K562 (cell line): ENCODE results near the gene TUBA8. TPM values are rescaled to one million over a fixed set of nuclear protein-coding genes. Genes with fewer than 3 reads are reported as not detected.

ENCODE experiments used
- ATAC-seq: fragments of 200-7000 bp; cut with Tn5 transposase; 3 replicates; pipeline ENCODE4 v1.9.1; 2020; ENCODE audit warnings: moderate library complexity
- BruUV-seq: library from RNA; stranded (reverse); fragments of 400-500 nt; replicated peaks from 2 replicates; lab custom pipeline; 2021; lab: Mats Ljungman, UMichigan
- CTCF ChIA-PET: fragments of 300-600 bp; formaldehyde crosslinking; extraction: SDS; loops from one replicate; lab custom pipeline; 2021; ENCODE audit warnings: low intra/inter-chr PET ratio; lab: Yijun Ruan, JAX
- POLR2A ChIA-PET: fragments of 300-600, 350-650 bp; sonication (Branson Sonifier 250); formaldehyde crosslinking; extraction: SDS; loops from one replicate; lab custom pipeline; 2021; ENCODE audit warnings: antibody characterized with exemption, inconsistent platforms; lab: Yijun Ruan, JAX
- DNase-seq, 4 experiments: peaks; one replicate each; pipeline versions ENCODE4 v3.0.0 to v3.0.0-alpha.2; 2011 to 2018; ENCODE audit warnings: low spot score in 3 of 4, mixed read lengths in 3 of 4; ENCODE audit errors: extremely low read depth in 1 of 4
- FAIRE-seq: peaks from 2 replicates; lab custom pipeline; 2011; peaks lifted over from hg19 to GRCh38; lab: Jason Lieb, UNC
- H2AFZ ChIP-seq: 2 replicates; pipeline ENCODE4 v1.6.0; 2011; ENCODE audit warnings: low read depth, low read length, control low read depth, inconsistent platforms
- H3K27ac ChIP-seq: fragments of 200-600 bp; 3 replicates; pipeline ENCODE4 v1.8.0; 2011; ENCODE audit warnings: low read depth, mild to moderate bottlenecking, control low read depth, inconsistent platforms, low read length, moderate library complexity, mixed read lengths; ENCODE audit errors: extremely low read depth
- H3K27me3 ChIP-seq, 2 experiments: fragments of 300-600 bp in 1 of 2; 2 replicates in 1 of 2; 3 replicates in 1 of 2; pipeline versions ENCODE4 v1.6.0 to v1.8.0; 2011; ENCODE audit warnings: inconsistent platforms in 2 of 2, low read length in 2 of 2, mild to moderate bottlenecking in 1 of 2, mixed read lengths in 1 of 2, moderate library complexity in 1 of 2; ENCODE audit not compliant: control insufficient read depth in 2 of 2, insufficient read depth in 2 of 2
- H3K36me3 ChIP-seq: fragments of 300-600 bp; 3 replicates; pipeline ENCODE4 v1.8.0; 2011; ENCODE audit warnings: mild to moderate bottlenecking, low read length, inconsistent platforms; ENCODE audit not compliant: control insufficient read depth, insufficient read depth
- H3K4me1 ChIP-seq, 2 experiments: fragments of 200-600 bp in 1 of 2; replicated peaks in 1 of 2; 2 replicates in 1 of 2; 3 replicates in 1 of 2; pipeline versions ENCODE4 v1.5.1 to v1.8.0; 2011; ENCODE audit warnings: inconsistent platforms in 2 of 2, low read length in 2 of 2, mild to moderate bottlenecking in 1 of 2, mixed read lengths in 1 of 2, moderate library complexity in 1 of 2; ENCODE audit not compliant: control insufficient read depth in 2 of 2, insufficient read depth in 2 of 2
- H3K4me2 ChIP-seq: 2 replicates; pipeline ENCODE4 v1.6.1; 2011; ENCODE audit warnings: low read length, control low read depth, inconsistent platforms, mixed read lengths; ENCODE audit not compliant: insufficient read depth
- H3K4me3 ChIP-seq: fragments of 200-600 bp; sonication (generic), shearing (Covaris generic); 2 replicates; pipeline ENCODE4 v1.5.1; 2016; ENCODE audit warnings: control low read depth, inconsistent platforms
- H3K79me2 ChIP-seq: fragments of 200-600 bp; 3 replicates; pipeline ENCODE4 v1.8.0; 2011; ENCODE audit warnings: low read length, inconsistent platforms; ENCODE audit not compliant: control insufficient read depth, insufficient read depth
- H3K9ac ChIP-seq, 2 experiments: 2 replicates each; pipeline versions ENCODE4 v1.6.0 to v1.6.1; 2011; ENCODE audit warnings: low read depth in 2 of 2, low read length in 2 of 2, control low read depth in 1 of 2, inconsistent platforms in 1 of 2, mild to moderate bottlenecking in 1 of 2, mixed read lengths in 1 of 2; ENCODE audit not compliant: insufficient read depth in 1 of 2
- H3K9me1 ChIP-seq: one replicate; pipeline ENCODE4 v1.6.0; 2011; ENCODE audit warnings: inconsistent platforms, mild to moderate bottlenecking, low read length, moderate library complexity; ENCODE audit not compliant: control insufficient read depth, insufficient read depth
- H3K9me3 ChIP-seq: replicated peaks from 2 replicates; pipeline ENCODE4 v1.5.1; 2011; ENCODE audit warnings: low read depth, low read length, inconsistent platforms; ENCODE audit not compliant: control insufficient read depth, insufficient read depth
- H4K20me1 ChIP-seq: replicated peaks from 2 replicates; pipeline ENCODE4 v1.6.1; 2011; ENCODE audit warnings: low read length, inconsistent platforms, mixed read lengths; ENCODE audit not compliant: control insufficient read depth, insufficient read depth
- FOXJ3 ChIP-seq: sonication (generic); formaldehyde crosslinking; IDR thresholded peaks from 2 replicates; pipeline ENCODE4 v1.4.0; 2020; ENCODE audit warnings: mild to moderate bottlenecking, missing genetic modification reagents
- KLF6 ChIP-seq: fragments of 250-450 bp; sonication (Bioruptor Pico); IDR thresholded peaks from 2 replicates; pipeline ENCODE4 v1.4.0; 2020; ENCODE audit warnings: mild to moderate bottlenecking, moderate library complexity, borderline replicate concordance
- NBN ChIP-seq: fragments of 450-650 bp; IDR thresholded peaks from 2 replicates; pipeline ENCODE4 v1.6.1; 2016; ENCODE audit warnings: low read depth, mild to moderate bottlenecking
- PCBP1 ChIP-seq: fragments of 200-400 bp; formaldehyde crosslinking; IDR thresholded peaks from 2 replicates; pipeline ENCODE4 v1.6.1; 2018; ENCODE audit warnings: mild to moderate bottlenecking, low read depth, low read length; ENCODE audit not compliant: poor library complexity, severe bottlenecking
- SMAD4 ChIP-seq: fragments of 250-450 bp; sonication (Bioruptor Pico); conservative IDR thresholded peaks from 2 replicates; pipeline ENCODE4 v1.8.0; 2021; ENCODE audit warnings: inconsistent platforms, mild to moderate bottlenecking, moderate library complexity
- STAG1 ChIP-seq: sonication (generic); formaldehyde crosslinking; IDR thresholded peaks from 2 replicates; pipeline ENCODE4 v1.5.0; 2020; ENCODE audit warnings: missing genetic modification reagents, borderline replicate concordance
- TAF1 ChIP-seq: IDR thresholded peaks from 2 replicates; pipeline ENCODE4 v1.6.1; 2011; ENCODE audit warnings: mild to moderate bottlenecking, low read length, moderate library complexity; ENCODE audit not compliant: insufficient read depth, control insufficient read depth, severe bottlenecking; ENCODE audit errors: extremely low read depth
- TBL1XR1 ChIP-seq, 2 experiments: IDR thresholded peaks; 2 replicates each; pipeline ENCODE4 v1.6.1; 2012; ENCODE audit warnings: improper control_type of control experiment in 2 of 2, low read length in 2 of 2, mild to moderate bottlenecking in 1 of 2
- TCF3 ChIP-seq: sonication (generic); formaldehyde crosslinking; IDR thresholded peaks from 2 replicates; pipeline ENCODE4 v1.4.0; 2020; ENCODE audit warnings: mild to moderate bottlenecking, missing genetic modification reagents
- WGBS: fragments of 100-300 bp; shearing (Covaris generic); methylation state at CpG from one replicate; pipeline ENCODE4 v1.1.6; 2016; ENCODE audit warnings: low coverage, mixed read lengths; ENCODE audit not compliant: insufficient coverage; ENCODE audit errors: missing lambda C conversion rate; 5-methylcytosine and 5-hydroxymethylcytosine counted together
- in situ Hi-C: fragments of 300-500 bp; cut with MboI; formaldehyde crosslinking; loops from 4 replicates; pipeline ENCODE4 v1.15.0; 2018; ENCODE audit warnings: inconsistent platforms, mixed read lengths
- intact Hi-C: fragments of 100-400 bp; cut with micrococcal nuclease; formaldehyde crosslinking; loops from 2 replicates; pipeline ENCODE4 v1.14.2; 2022
- polyA plus RNA-seq, 8 experiments: library from polyadenylated mRNA; depleted of rRNA in 4 of 8; stranded (reverse) in 5 of 8; unstranded in 3 of 8; fragments of >200 nt; fragmentation: Nextera tagmentation in 2 of 8; fragmentation: Illumina TruSeq in 1 of 8; extraction: Ambion mirVana in 2 of 8; extraction: Trizol in 1 of 8; gene quantifications; 2 replicates each; pipeline versions ENCODE4 v1.2.1 to v1.2.3, GENCODE V29; 2011 to 2014; ENCODE audit warnings: inconsistent platforms in 1 of 8, missing spikeins in 1 of 8
- total RNA-seq, 7 experiments: library from RNA; depleted of rRNA in 6 of 7; stranded (reverse); fragments of >200 nt in 6 of 7; fragmentation: Illumina TruSeq in 2 of 7; extraction: Trizol in 2 of 7; gene quantifications; 2 replicates each; pipeline versions ENCODE4 v1.2.1 to v1.2.3, GENCODE V29; 2011 to 2021; ENCODE audit warnings: low replicate concordance in 1 of 7
- TF ChIP-seq, protein P1 (sequence below): fragments of 250-450 bp; sonication (Bioruptor Pico); IDR thresholded peaks from 2 replicates; pipeline ENCODE4 v1.9.0; 2021; ENCODE audit warnings: mild to moderate bottlenecking
- TF ChIP-seq, protein P2 (sequence below): fragments of 450-650 bp; IDR thresholded peaks from 2 replicates; pipeline ENCODE4 v1.6.1; 2017; ENCODE audit warnings: antibody characterized with exemption, mild to moderate bottlenecking

Gene TUBA8
- total and polyA plus RNA-seq, 9 of the 15 experiments (the other 6 are each of a cell fraction or from before 2014, with no cell fraction given): 0.07 to 1.1 (median 0.65) TPM

- intact Hi-C loops: no loop called here
- no peaks in the 10 kb centered on the region for H3K9me1 ChIP-seq
- WGBS: 14% methylated on average over 8 of the region's 8 CpGs
- no peaks in the 10 kb centered on the region for H3K36me3 ChIP-seq
- no peak for TF ChIP-seq NBN
- no peak for TF ChIP-seq PCBP1
- no peak for TF ChIP-seq TBL1XR1 (IDR thresholded peaks at IDR 0.05; ENCODE audit: low read length in 2 of 2)
- TF ChIP-seq, protein P1, sequence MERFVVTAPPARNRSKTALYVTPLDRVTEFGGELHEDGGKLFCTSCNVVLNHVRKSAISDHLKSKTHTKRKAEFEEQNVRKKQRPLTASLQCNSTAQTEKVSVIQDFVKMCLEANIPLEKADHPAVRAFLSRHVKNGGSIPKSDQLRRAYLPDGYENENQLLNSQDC (CRISPR knock-in tag): no peak
- peaks cover 0 to 16% of the 10 kb centered on the region in 2 experiments; a peak in 2 of 5 replicates for H3K4me1 ChIP-seq
- H2AFZ ChIP-seq: no peak overlapping the region
- H3K9me3 ChIP-seq: no peaks in the 10 kb centered on the region
- DNase-seq (peak in 1 of 4 experiments; percentile 7), ATAC-seq (no peak), FAIRE-seq (no peak)
- peaks cover 7 to 39% of the 10 kb centered on the region in 2 experiments for H3K27me3 ChIP-seq
- CTCF ChIA-PET: no interaction called here
- H4K20me1 ChIP-seq: no peaks in the 10 kb centered on the region
- in situ Hi-C loops: loop anchor here (25.0 kb wide), 2 partner anchors 610 to 735 kb away; no protein-coding TSS in a partner anchor
- H3K9ac ChIP-seq: no peak overlapping the region
- H3K79me2 ChIP-seq: no peaks in the 10 kb centered on the region
- no peak overlapping the region for H3K4me2 ChIP-seq
- no peak overlapping the region for H3K4me3 ChIP-seq
- POLR2A ChIA-PET: interaction anchor here (0.6 to 1.1 kb wide), 3 partner anchors 12 to 28 kb away, joined by 3 to 4 read pairs (median 3); no protein-coding TSS in a partner anchor
- no TSS peak for BruUV-seq
- no peak overlapping the region for H3K27ac ChIP-seq
Observed at GRCh38 chr22:18152519-18152918, 41.9 kb downstream of the TUBA8 start.

- H2AFZ ChIP-seq: no peak overlapping the region
- no peak for FAIRE-seq
- no peak for DNase-seq
- ChIA-PET CTCF (no interaction called here), POLR2A (no interaction called here)
- intact Hi-C loops: no loop called here
- no peaks in the 10 kb centered on the region for H4K20me1 ChIP-seq
- peaks cover 0 to 10% of the 10 kb centered on the region in 2 experiments; a peak in 2 of 5 replicates for H3K4me1 ChIP-seq
- H3K79me2 ChIP-seq: no peaks in the 10 kb centered on the region
- no peak overlapping the region for H3K4me3 ChIP-seq
- TF ChIP-seq TCF3 (CRISPR knock-in tag) (no peak), STAG1 (CRISPR knock-in tag) (no peak), TAF1 (no peak), SMAD4 (CRISPR knock-in tag) (no peak), KLF6 (CRISPR knock-in tag) (no peak), FOXJ3 (CRISPR knock-in tag) (no peak)
- TF ChIP-seq, protein P2, sequence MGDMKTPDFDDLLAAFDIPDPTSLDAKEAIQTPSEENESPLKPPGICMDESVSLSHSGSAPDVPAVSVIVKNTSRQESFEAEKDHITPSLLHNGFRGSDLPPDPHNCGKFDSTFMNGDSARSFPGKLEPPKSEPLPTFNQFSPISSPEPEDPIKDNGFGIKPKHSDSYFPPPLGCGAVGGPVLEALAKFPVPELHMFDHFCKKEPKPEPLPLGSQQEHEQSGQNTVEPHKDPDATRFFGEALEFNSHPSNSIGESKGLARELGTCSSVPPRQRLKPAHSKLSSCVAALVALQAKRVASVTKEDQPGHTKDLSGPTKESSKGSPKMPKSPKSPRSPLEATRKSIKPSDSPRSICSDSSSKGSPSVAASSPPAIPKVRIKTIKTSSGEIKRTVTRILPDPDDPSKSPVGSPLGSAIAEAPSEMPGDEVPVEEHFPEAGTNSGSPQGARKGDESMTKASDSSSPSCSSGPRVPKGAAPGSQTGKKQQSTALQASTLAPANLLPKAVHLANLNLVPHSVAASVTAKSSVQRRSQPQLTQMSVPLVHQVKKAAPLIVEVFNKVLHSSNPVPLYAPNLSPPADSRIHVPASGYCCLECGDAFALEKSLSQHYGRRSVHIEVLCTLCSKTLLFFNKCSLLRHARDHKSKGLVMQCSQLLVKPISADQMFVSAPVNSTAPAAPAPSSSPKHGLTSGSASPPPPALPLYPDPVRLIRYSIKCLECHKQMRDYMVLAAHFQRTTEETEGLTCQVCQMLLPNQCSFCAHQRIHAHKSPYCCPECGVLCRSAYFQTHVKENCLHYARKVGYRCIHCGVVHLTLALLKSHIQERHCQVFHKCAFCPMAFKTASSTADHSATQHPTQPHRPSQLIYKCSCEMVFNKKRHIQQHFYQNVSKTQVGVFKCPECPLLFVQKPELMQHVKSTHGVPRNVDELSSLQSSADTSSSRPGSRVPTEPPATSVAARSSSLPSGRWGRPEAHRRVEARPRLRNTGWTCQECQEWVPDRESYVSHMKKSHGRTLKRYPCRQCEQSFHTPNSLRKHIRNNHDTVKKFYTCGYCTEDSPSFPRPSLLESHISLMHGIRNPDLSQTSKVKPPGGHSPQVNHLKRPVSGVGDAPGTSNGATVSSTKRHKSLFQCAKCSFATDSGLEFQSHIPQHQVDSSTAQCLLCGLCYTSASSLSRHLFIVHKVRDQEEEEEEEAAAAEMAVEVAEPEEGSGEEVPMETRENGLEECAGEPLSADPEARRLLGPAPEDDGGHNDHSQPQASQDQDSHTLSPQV: no peak
- WGBS: 6% methylated on average over 8 of the region's 8 CpGs
- peaks cover 13 to 30% of the 10 kb centered on the region in 2 experiments; a peak in 3 of 5 replicates for H3K27me3 ChIP-seq
- BruUV-seq: no TSS peak
- H3K36me3 ChIP-seq: no peaks in the 10 kb centered on the region
- H3K9me1 ChIP-seq: no peaks in the 10 kb centered on the region
- no peak overlapping the region for H3K27ac ChIP-seq
- no peaks in the 10 kb centered on the region for H3K9me3 ChIP-seq
- no peak for ATAC-seq
- H3K4me2 ChIP-seq: no peak overlapping the region
- in situ Hi-C loops: loop anchor here (25.0 kb wide), 2 partner anchors 607 to 732 kb away; no protein-coding TSS in a partner anchor
- H3K9ac ChIP-seq: no peak overlapping the region
Observed at GRCh38 chr22:18154821-18155390, 44.3 kb downstream of the TUBA8 start.
